A549 (cell line): ENCODE results near the gene SHC3. TPM values are rescaled to one million over a fixed set of nuclear protein-coding genes. Genes with fewer than 3 reads are reported as not detected.

Source experiments
- ATAC-seq, 2 experiments: fragments of 200-7000 bp in 1 of 2; fragments of >200 bp in 1 of 2; cut with Nextera tagmentation in 1 of 2; cut with Tn5 transposase in 1 of 2; 3 replicates each; pipeline versions ENCODE4 v1.8.0 to v1.9.1; 2018 to 2020; ENCODE audit warnings: mild to moderate bottlenecking in 1 of 2, moderate library complexity in 1 of 2
- CTCF ChIA-PET: fragments of 300-600 bp; sonication (Branson Sonifier 250); formaldehyde crosslinking; extraction: SDS; loops from one replicate; lab custom pipeline; 2021; ENCODE audit warnings: antibody characterized with exemption, inconsistent platforms; lab: Yijun Ruan, JAX
- POLR2A ChIA-PET: fragments of 350-600 bp; formaldehyde crosslinking; extraction: SDS; loops from one replicate; lab custom pipeline; 2021; ENCODE audit warnings: antibody characterized with exemption, inconsistent platforms; lab: Yijun Ruan, JAX
- DNase-seq, 2 experiments: peaks; one replicate each; pipeline versions ENCODE4 v3.0.0 to v3.0.0-alpha.2; 2011 to 2016; ENCODE audit warnings: low read depth in 1 of 2, low spot score in 1 of 2
- FAIRE-seq: peaks from 2 replicates; lab custom pipeline; 2011; peaks lifted over from hg19 to GRCh38; lab: Jason Lieb, UNC
- H3K27ac ChIP-seq, 2 experiments: fragments of >200 bp; sonication (Bioruptor Twin); formaldehyde crosslinking; 3 replicates each; pipeline ENCODE4 v1.5.1; 2016 to 2017
- H3K4me1 ChIP-seq: fragments of >200 bp; sonication (Bioruptor Twin); formaldehyde crosslinking; 3 replicates; pipeline ENCODE4 v1.6.1; 2016
- H3K4me2 ChIP-seq: fragments of >200 bp; sonication (Bioruptor Twin); formaldehyde crosslinking; 3 replicates; pipeline ENCODE4 v1.6.1; 2016
- H3K4me3 ChIP-seq: fragments of >200 bp; sonication (Bioruptor Twin); formaldehyde crosslinking; 3 replicates; pipeline ENCODE4 v1.5.1; 2016
- H3K9me3 ChIP-seq: fragments of >200 bp; sonication (Bioruptor Twin); formaldehyde crosslinking; 3 replicates; pipeline ENCODE4 v1.6.1; 2016
- CBX2 ChIP-seq: fragments of 200-600 bp; sonication (generic); IDR thresholded peaks from 2 replicates; pipeline ENCODE4 v1.6.1; 2016; ENCODE audit warnings: low read depth, mild to moderate bottlenecking, borderline replicate concordance
- CHD4 ChIP-seq: fragments of 200-600 bp; sonication (generic); IDR thresholded peaks from 2 replicates; pipeline ENCODE4 v1.6.1; 2016; ENCODE audit warnings: antibody characterized with exemption, mild to moderate bottlenecking, borderline replicate concordance
- FOSB ChIP-seq: fragments of 250-450 bp; sonication (Bioruptor Pico); IDR thresholded peaks from 2 replicates; pipeline ENCODE4 v1.5.0; 2020; ENCODE audit warnings: mild to moderate bottlenecking, moderate library complexity
- FOXS1 ChIP-seq: fragments of 250-450 bp; sonication (Bioruptor Pico); IDR thresholded peaks from 2 replicates; pipeline ENCODE4 v1.5.0; 2020; ENCODE audit warnings: mild to moderate bottlenecking, moderate library complexity
- GATA3 ChIP-seq: IDR thresholded peaks from 2 replicates; pipeline ENCODE4 v1.6.1; 2012; ENCODE audit warnings: borderline replicate concordance
- HEYL ChIP-seq: fragments of 250-450 bp; sonication (Bioruptor Pico); IDR thresholded peaks from 2 replicates; pipeline ENCODE4 v1.8.0; 2021; ENCODE audit warnings: mild to moderate bottlenecking, moderate library complexity
- HOXA7 ChIP-seq: fragments of 250-450 bp; sonication (Bioruptor Pico); IDR thresholded peaks from 2 replicates; pipeline ENCODE4 v1.5.0; 2020; ENCODE audit warnings: mild to moderate bottlenecking, moderate library complexity
- HOXB5 ChIP-seq: fragments of 250-450 bp; sonication (Bioruptor Pico); IDR thresholded peaks from 2 replicates; pipeline ENCODE4 v1.5.0; 2020; ENCODE audit warnings: mild to moderate bottlenecking, moderate library complexity
- KDM1A ChIP-seq: fragments of 200-600 bp; sonication (generic); IDR thresholded peaks from 2 replicates; pipeline ENCODE4 v1.6.1; 2016; ENCODE audit warnings: low read depth, mild to moderate bottlenecking
- MAFK ChIP-seq: fragments of 450-650 bp; IDR thresholded peaks from 2 replicates; pipeline ENCODE4 v1.6.1; 2014; ENCODE audit not compliant: partially characterized antibody
- NFE2L2 ChIP-seq: fragments of 150-350 bp; conservative IDR thresholded peaks from 2 replicates; pipeline ENCODE4 v1.6.1; 2014; ENCODE audit warnings: low read length
- NR3C1 ChIP-seq: fragments of >200 bp; sonication (Bioruptor Twin); formaldehyde crosslinking; IDR thresholded peaks from 3 replicates; pipeline ENCODE4 v1.6.1; 2017
- PHF8 ChIP-seq: fragments of 200-600 bp; sonication (generic); IDR thresholded peaks from 2 replicates; pipeline ENCODE4 v1.6.1; 2016; ENCODE audit warnings: low read depth, mild to moderate bottlenecking, antibody characterized with exemption, moderate library complexity, borderline replicate concordance
- POLR2AphosphoS2 ChIP-seq: conservative IDR thresholded peaks from 2 replicates; pipeline ENCODE4 v1.6.1; 2012; ENCODE audit warnings: low read length, improper control_type of control experiment, inconsistent platforms
- RAD21 ChIP-seq, 2 experiments: fragments of >200 bp in 1 of 2; sonication (Bioruptor Twin) in 1 of 2; formaldehyde crosslinking in 1 of 2; IDR thresholded peaks in 1 of 2; conservative IDR thresholded peaks in 1 of 2; 2 replicates in 1 of 2; 3 replicates in 1 of 2; pipeline ENCODE4 v1.6.1; 2012 to 2018; ENCODE audit warnings: inconsistent platforms in 1 of 2
- RARB ChIP-seq: fragments of 250-450 bp; sonication (Bioruptor Pico); IDR thresholded peaks from 2 replicates; pipeline ENCODE4 v1.8.0; 2021; ENCODE audit warnings: mild to moderate bottlenecking, moderate library complexity
- RCOR1 ChIP-seq: fragments of 150-350 bp; IDR thresholded peaks from 2 replicates; pipeline ENCODE4 v1.6.1; 2014; ENCODE audit warnings: antibody characterized with exemption, low read length, low read depth
- RNF2 ChIP-seq: fragments of 200-600 bp; sonication (generic); IDR thresholded peaks from 2 replicates; pipeline ENCODE4 v1.6.1; 2016; ENCODE audit warnings: low read depth, mild to moderate bottlenecking, antibody characterized with exemption, moderate library complexity, borderline replicate concordance
- SMC3 ChIP-seq: fragments of >200 bp; sonication (Bioruptor Twin); formaldehyde crosslinking; IDR thresholded peaks from 3 replicates; pipeline ENCODE4 v1.6.1; 2018; ENCODE audit warnings: inconsistent platforms
- SREBF2 ChIP-seq: fragments of 450-650 bp; IDR thresholded peaks from 2 replicates; pipeline ENCODE4 v1.6.1; 2014; ENCODE audit warnings: mild to moderate bottlenecking, moderate library complexity
- ZC3H11A ChIP-seq: fragments of 450-650 bp; IDR thresholded peaks from 2 replicates; pipeline ENCODE4 v1.6.1; 2014; ENCODE audit warnings: antibody characterized with exemption, mild to moderate bottlenecking
- ZFP36 ChIP-seq: fragments of 450-650 bp; IDR thresholded peaks from 2 replicates; pipeline ENCODE4 v1.6.1; 2014; ENCODE audit warnings: borderline replicate concordance; ENCODE audit not compliant: partially characterized antibody
- ZNF302 ChIP-seq: fragments of 250-450 bp; sonication (Bioruptor Pico); IDR thresholded peaks from 2 replicates; pipeline ENCODE4 v1.9.0; 2021; ENCODE audit warnings: inconsistent platforms, mild to moderate bottlenecking, moderate library complexity
- WGBS: methylation state at CpG from one replicate; pipeline ENCODE4 v1.1.6; 2017; ENCODE audit errors: missing lambda C conversion rate; 5-methylcytosine and 5-hydroxymethylcytosine counted together
- polyA plus RNA-seq, 4 experiments: library from polyadenylated mRNA; depleted of rRNA in 3 of 4; stranded (reverse); fragments of >200 nt; fragmentation: RNase III in 1 of 4; extraction: RNeasy Plus Mini Kit Qiagen cat#74134 plus additional on column Dnase treatment in 1 of 4; gene quantifications; 2 replicates in 3 of 4; 3 replicates in 1 of 4; pipeline ENCODE4 v1.2.3, GENCODE V29; 2011 to 2017
- TF ChIP-seq, protein P1 (sequence below): fragments of 200-600 bp; sonication (generic); IDR thresholded peaks from 2 replicates; pipeline ENCODE4 v1.6.1; 2016; ENCODE audit warnings: antibody characterized with exemption, mild to moderate bottlenecking, moderate library complexity
- TF ChIP-seq, protein P2 (sequence below): IDR thresholded peaks from 2 replicates; pipeline ENCODE4 v1.6.1; 2012
- TF ChIP-seq, protein P3 (sequence below): IDR thresholded peaks from 2 replicates; pipeline ENCODE4 v1.6.1; 2012
- TF ChIP-seq, protein P4 (sequence below): fragments of 250-450 bp; sonication (Bioruptor Pico); IDR thresholded peaks from 2 replicates; pipeline ENCODE4 v1.5.0; 2020; ENCODE audit warnings: low read depth, mild to moderate bottlenecking, moderate library complexity
- TF ChIP-seq, protein P5 (sequence below): fragments of 450-650 bp; IDR thresholded peaks from 2 replicates; pipeline ENCODE4 v1.6.1; 2014; ENCODE audit warnings: antibody characterized with exemption
- TF ChIP-seq, protein P6 (sequence below): fragments of >200 bp; sonication (Bioruptor Twin); formaldehyde crosslinking; IDR thresholded peaks from 2 replicates; pipeline ENCODE4 v1.6.1; 2016

The SHC3 gene
- polyA plus RNA-seq, 2 of the 4 experiments (the other 2 are of a cell fraction): 0.09 to 0.88 TPM

DNA sequence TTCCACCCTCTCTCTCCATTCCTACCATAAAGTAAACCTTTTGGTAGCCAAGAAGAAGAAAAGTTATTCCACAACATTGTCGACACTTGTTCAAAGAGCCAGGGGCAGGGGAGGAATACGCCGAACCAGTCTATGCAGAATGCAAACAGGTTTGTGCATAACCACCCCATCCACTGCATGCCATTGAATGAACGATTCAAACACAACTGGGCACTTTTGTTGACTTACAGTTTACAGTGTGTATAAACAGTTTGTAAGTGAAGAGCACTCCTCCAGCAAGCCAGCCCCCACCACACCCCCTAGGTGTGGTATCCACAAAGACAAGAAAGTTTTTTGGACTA is 194.1 kb downstream of the SHC3 start:
- Histone ChIP-seq H3K4me3 (no peak overlapping the region), H3K4me1 (no peaks in the 10 kb centered on the region), H3K9me3 (peaks cover 3% of the 10 kb centered on the region; the same call in 1 of the 3 replicates), H3K27ac (no peak overlapping the region), H3K4me2 (no peak overlapping the region)
- 83% methylated on average over 4 of the region's 4 CpGs for WGBS
- no peak for FAIRE-seq
- ChIA-PET CTCF (no interaction called here), POLR2A (no interaction called here)
- no peak for DNase-seq
- no peak for ATAC-seq
- TF ChIP-seq KDM1A (no peak), HOXA7 (CRISPR knock-in tag) (no peak), NFE2L2 (no peak), SMC3 (no peak), POLR2AphosphoS2 (no peak)
- TF ChIP-seq, protein P1, sequence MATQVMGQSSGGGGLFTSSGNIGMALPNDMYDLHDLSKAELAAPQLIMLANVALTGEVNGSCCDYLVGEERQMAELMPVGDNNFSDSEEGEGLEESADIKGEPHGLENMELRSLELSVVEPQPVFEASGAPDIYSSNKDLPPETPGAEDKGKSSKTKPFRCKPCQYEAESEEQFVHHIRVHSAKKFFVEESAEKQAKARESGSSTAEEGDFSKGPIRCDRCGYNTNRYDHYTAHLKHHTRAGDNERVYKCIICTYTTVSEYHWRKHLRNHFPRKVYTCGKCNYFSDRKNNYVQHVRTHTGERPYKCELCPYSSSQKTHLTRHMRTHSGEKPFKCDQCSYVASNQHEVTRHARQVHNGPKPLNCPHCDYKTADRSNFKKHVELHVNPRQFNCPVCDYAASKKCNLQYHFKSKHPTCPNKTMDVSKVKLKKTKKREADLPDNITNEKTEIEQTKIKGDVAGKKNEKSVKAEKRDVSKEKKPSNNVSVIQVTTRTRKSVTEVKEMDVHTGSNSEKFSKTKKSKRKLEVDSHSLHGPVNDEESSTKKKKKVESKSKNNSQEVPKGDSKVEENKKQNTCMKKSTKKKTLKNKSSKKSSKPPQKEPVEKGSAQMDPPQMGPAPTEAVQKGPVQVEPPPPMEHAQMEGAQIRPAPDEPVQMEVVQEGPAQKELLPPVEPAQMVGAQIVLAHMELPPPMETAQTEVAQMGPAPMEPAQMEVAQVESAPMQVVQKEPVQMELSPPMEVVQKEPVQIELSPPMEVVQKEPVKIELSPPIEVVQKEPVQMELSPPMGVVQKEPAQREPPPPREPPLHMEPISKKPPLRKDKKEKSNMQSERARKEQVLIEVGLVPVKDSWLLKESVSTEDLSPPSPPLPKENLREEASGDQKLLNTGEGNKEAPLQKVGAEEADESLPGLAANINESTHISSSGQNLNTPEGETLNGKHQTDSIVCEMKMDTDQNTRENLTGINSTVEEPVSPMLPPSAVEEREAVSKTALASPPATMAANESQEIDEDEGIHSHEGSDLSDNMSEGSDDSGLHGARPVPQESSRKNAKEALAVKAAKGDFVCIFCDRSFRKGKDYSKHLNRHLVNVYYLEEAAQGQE: no peak

DNA sequence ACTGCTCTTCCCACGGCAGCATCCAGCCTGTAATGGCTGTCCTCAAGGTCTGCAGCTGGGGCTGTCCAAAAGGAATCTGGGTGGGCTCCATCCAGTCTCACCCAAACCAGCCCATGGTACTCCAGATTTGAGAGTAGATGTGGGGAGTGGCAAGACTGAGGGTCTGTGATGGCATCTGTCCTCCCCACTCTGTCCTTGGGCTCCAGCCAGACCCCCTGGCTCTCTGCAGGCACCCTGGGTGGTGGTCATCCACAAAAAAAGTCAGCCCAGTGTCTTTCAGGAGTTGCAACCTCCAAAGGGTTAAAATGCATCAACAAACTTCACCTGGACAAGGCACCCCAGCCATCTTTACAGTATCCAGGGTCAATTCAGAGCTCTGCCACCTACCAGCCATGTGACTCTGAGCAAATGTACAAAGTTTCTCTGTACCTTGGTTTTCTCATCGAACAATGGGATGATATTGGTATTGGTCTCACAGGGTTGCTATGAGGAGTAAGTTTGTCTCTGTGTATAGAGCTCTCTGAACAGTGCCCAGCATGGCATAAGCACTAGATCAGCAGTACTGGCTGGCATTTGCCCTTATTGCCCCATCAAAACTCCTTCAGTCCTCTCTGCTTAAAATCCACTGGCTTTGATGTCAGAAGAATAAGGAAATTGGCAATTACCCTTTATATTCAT is 194.6 kb downstream of the SHC3 start:
- CTCF ChIA-PET: no interaction called here
- FAIRE-seq: no peak
- Histone ChIP-seq H3K27ac (no peak overlapping the region), H3K4me1 (no peaks in the 10 kb centered on the region), H3K4me2 (no peak overlapping the region), H3K4me3 (no peak overlapping the region), H3K9me3 (peaks cover 3% of the 10 kb centered on the region; the same call in 1 of the 3 replicates)
- POLR2A ChIA-PET: no interaction called here
- TF ChIP-seq RCOR1 (no peak), RARB (CRISPR knock-in tag) (no peak), FOSB (CRISPR knock-in tag) (no peak), ZC3H11A (no peak), FOXS1 (CRISPR knock-in tag) (no peak), PHF8 (no peak), NR3C1 (no peak), HOXB5 (CRISPR knock-in tag) (no peak), RAD21 (conservative IDR thresholded peaks at IDR 0.05 in 1 of 2, IDR thresholded peaks at IDR 0.05 in 1 of 2) (no peak)
- TF ChIP-seq, protein P2, sequence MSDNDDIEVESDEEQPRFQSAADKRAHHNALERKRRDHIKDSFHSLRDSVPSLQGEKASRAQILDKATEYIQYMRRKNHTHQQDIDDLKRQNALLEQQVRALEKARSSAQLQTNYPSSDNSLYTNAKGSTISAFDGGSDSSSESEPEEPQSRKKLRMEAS: no peak
- no peak for ATAC-seq
- no peak for DNase-seq
- 24% methylated on average over 2 of the region's 2 CpGs for WGBS

DNA sequence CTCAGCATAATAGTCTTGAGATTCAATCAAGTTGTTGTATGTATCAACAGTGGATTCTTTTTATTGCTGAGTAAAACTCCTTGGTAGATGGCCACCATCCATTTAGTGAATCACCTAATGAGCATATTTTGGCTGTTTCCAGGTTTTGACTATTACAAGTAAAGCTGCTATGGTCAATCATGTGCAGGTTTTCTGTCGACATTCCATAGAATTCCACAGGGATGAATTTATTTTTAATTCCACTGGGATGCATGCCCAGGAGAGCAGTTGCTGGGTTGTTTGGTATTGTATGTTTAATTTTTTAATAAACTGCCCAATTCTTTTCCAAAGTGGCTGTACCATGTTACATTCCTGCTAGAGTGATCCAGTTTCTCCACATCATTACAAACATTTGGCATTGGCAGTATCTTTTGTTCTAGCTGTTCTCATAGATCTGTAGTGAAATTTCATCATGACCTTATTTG is 197.8 kb downstream of the SHC3 start:
- FAIRE-seq (no peak), DNase-seq (no peak)
- CTCF ChIA-PET: interaction anchor here (1.1 to 1.5 kb wide), 4 partner anchors 14 to 29 kb away, joined by 3 to 4 read pairs (median 3); no protein-coding TSS in a partner anchor
- TF ChIP-seq, protein P3, sequence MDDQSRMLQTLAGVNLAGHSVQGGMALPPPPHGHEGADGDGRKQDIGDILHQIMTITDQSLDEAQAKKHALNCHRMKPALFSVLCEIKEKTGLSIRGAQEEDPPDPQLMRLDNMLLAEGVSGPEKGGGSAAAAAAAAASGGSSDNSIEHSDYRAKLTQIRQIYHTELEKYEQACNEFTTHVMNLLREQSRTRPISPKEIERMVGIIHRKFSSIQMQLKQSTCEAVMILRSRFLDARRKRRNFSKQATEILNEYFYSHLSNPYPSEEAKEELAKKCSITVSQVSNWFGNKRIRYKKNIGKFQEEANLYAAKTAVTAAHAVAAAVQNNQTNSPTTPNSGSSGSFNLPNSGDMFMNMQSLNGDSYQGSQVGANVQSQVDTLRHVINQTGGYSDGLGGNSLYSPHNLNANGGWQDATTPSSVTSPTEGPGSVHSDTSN: no peak
- TF ChIP-seq POLR2AphosphoS2 (no peak), CHD4 (no peak), GATA3 (no peak), ZNF302 (no peak), ZFP36 (no peak), SREBF2 (no peak), RNF2 (no peak), HEYL (CRISPR knock-in tag) (no peak), CBX2 (no peak), MAFK (no peak)
- TF ChIP-seq, protein P4, sequence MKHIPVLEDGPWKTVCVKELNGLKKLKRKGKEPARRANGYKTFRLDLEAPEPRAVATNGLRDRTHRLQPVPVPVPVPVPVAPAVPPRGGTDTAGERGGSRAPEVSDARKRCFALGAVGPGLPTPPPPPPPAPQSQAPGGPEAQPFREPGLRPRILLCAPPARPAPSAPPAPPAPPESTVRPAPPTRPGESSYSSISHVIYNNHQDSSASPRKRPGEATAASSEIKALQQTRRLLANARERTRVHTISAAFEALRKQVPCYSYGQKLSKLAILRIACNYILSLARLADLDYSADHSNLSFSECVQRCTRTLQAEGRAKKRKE (CRISPR knock-in tag): no peak
- TF ChIP-seq, protein P5, sequence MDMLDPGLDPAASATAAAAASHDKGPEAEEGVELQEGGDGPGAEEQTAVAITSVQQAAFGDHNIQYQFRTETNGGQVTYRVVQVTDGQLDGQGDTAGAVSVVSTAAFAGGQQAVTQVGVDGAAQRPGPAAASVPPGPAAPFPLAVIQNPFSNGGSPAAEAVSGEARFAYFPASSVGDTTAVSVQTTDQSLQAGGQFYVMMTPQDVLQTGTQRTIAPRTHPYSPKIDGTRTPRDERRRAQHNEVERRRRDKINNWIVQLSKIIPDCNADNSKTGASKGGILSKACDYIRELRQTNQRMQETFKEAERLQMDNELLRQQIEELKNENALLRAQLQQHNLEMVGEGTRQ: no peak
- TF ChIP-seq, protein P6, sequence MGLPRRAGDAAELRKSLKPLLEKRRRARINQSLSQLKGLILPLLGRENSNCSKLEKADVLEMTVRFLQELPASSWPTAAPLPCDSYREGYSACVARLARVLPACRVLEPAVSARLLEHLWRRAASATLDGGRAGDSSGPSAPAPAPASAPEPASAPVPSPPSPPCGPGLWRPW: no peak

More for the DNA sequence above, 197.8 kb downstream of the SHC3 start:
- 39% methylated on average over 1 of the region's 1 CpG for WGBS
- H3K9me3 ChIP-seq: peaks cover 3% of the 10 kb centered on the region; the same call in 1 of the 3 replicates
- no peak overlapping the region for H3K4me3 ChIP-seq
- POLR2A ChIA-PET: no interaction called here
- no peak for ATAC-seq
- H3K4me1 ChIP-seq: no peaks in the 10 kb centered on the region
- no peak overlapping the region for H3K4me2 ChIP-seq
- H3K27ac ChIP-seq: no peak overlapping the region
